ENCODE results near the gene ESF1.

Gene ESF1

GRCh38 chr20:13665709-13666395 is 118.9 kb downstream of the ESF1 start:
- no peaks in the 10 kb centered on the region for H3K9me3 Mint-ChIP-seq
- DNase-seq (ENCODE audit: low spot score in 2 of 2) (no peak), ATAC-seq (ENCODE audit: low read depth) (no peak)
- no peaks in the 10 kb centered on the region for H3K27me3 Mint-ChIP-seq
- H3K36me3 Mint-ChIP-seq, result no peaks in the 10 kb centered on the region
- H3K4me3 Mint-ChIP-seq, result no peak overlapping the region
- peaks cover 4% of the 10 kb centered on the region for H3K4me1 Mint-ChIP-seq
- no peak overlapping the region for H3K27ac Mint-ChIP-seq
